ENCODE data around the gene PLCB4. TPM values are rescaled to one million over a fixed set of nuclear protein-coding genes. Genes with fewer than 3 reads are reported as not detected.

PLCB4 gene
- total RNA-seq, 1 experiment from 2014 or later = 12.9 TPM

DNA sequence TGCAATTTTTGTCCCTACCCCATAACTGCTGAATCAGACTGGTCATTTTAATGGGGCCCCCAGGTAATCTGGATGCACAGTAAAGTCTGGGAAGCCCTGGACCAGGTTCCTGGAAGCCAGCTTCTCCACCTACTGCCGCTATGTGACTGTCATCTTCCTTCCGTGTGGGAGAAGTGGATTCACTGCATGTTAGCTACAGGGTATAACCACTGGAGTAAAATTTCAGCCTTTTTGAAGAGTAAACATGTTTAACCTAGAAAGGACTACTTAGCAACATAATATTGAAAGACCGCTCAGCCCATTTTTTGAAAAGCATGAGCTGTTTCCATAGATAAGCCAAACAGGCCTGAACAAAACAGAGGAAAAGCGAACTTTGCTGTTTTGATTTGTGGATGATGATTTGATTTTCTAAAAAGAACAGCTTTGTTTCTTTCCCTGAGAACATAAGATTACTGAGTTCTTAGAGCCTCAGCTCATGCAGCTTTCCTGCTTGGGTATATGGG, 208.1 kb downstream of the PLCB4 start:
- Mint-ChIP-seq H3K36me3 (ENCODE audit: insufficient read depth, unreplicated experiment) (peaks cover 4% of the 10 kb centered on the region), H3K27me3 (ENCODE audit: unreplicated experiment) (no peaks in the 10 kb centered on the region), H3K4me1 (ENCODE audit: low read depth, unreplicated experiment) (no peaks in the 10 kb centered on the region), H3K4me3 (ENCODE audit: low read depth, unreplicated experiment) (no peak overlapping the region), H3K27ac (ENCODE audit: unreplicated experiment) (no peak overlapping the region), H3K9me3 (ENCODE audit: low read depth, unreplicated experiment) (peaks cover 2% of the 10 kb centered on the region)
- no peak for DNase-seq
- no TSS peak for BruUV-seq (replicated peaks)
- intact Hi-C loops (cut with micrococcal nuclease; ENCODE audit: unreplicated experiment) = no loop called here
- TF ChIP-seq, protein P1, sequence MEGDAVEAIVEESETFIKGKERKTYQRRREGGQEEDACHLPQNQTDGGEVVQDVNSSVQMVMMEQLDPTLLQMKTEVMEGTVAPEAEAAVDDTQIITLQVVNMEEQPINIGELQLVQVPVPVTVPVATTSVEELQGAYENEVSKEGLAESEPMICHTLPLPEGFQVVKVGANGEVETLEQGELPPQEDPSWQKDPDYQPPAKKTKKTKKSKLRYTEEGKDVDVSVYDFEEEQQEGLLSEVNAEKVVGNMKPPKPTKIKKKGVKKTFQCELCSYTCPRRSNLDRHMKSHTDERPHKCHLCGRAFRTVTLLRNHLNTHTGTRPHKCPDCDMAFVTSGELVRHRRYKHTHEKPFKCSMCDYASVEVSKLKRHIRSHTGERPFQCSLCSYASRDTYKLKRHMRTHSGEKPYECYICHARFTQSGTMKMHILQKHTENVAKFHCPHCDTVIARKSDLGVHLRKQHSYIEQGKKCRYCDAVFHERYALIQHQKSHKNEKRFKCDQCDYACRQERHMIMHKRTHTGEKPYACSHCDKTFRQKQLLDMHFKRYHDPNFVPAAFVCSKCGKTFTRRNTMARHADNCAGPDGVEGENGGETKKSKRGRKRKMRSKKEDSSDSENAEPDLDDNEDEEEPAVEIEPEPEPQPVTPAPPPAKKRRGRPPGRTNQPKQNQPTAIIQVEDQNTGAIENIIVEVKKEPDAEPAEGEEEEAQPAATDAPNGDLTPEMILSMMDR (IDR thresholded peaks at IDR 0.05; ENCODE audit: unreplicated experiment) = no peak
- CTCF ChIA-PET = no interaction called here

GRCh38 chr20:9279918-9280401, 211.1 kb downstream of the PLCB4 start:
- Mint-ChIP-seq H3K4me3 (ENCODE audit: low read depth, unreplicated experiment) (no peak overlapping the region), H3K27me3 (ENCODE audit: unreplicated experiment) (no peaks in the 10 kb centered on the region), H3K4me1 (ENCODE audit: low read depth, unreplicated experiment) (no peaks in the 10 kb centered on the region), H3K9me3 (ENCODE audit: low read depth, unreplicated experiment) (peaks cover 2% of the 10 kb centered on the region), H3K27ac (ENCODE audit: unreplicated experiment) (no peak overlapping the region), H3K36me3 (ENCODE audit: insufficient read depth, unreplicated experiment) (no peaks in the 10 kb centered on the region)
- TF ChIP-seq, protein P1 (IDR thresholded peaks at IDR 0.05; ENCODE audit: unreplicated experiment) = no peak
- CTCF ChIA-PET = interaction anchor here (0.7 kb wide), 1 partner anchor 19 kb away, joined by 9 read pairs; no protein-coding TSS in a partner anchor
- no peak for DNase-seq
- intact Hi-C loops (cut with micrococcal nuclease; ENCODE audit: unreplicated experiment) = no loop called here
- no TSS peak for BruUV-seq (replicated peaks)

DNA sequence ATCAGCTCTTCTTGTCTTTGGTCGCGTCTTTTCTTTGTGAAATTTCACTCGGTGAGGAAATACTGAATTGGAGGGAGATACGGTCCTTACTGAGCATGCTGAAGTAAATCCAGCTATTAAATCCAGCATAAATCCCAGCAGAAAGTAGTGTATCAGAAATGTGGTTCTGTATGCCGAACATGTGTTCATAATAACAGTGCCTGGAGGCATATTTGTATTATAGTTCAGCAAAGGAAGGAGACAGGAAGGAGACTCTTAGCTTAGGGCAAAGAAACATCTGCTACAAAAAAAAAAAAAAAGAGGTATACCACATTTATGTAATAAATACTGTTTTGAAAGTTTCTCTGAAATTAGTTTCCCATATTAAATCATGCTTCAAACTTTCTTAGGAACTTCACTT, 211.8 kb downstream of the PLCB4 start:
- no peak overlapping the region for H3K4me3 Mint-ChIP-seq (ENCODE audit: low read depth, unreplicated experiment)
- CTCF ChIA-PET = interaction anchor here (0.7 kb wide), 1 partner anchor 19 kb away, joined by 9 read pairs; no protein-coding TSS in a partner anchor
- H3K27me3 Mint-ChIP-seq (ENCODE audit: unreplicated experiment) = no peaks in the 10 kb centered on the region
- H3K9me3 Mint-ChIP-seq (ENCODE audit: low read depth, unreplicated experiment) = peaks cover 2% of the 10 kb centered on the region
- intact Hi-C loops (cut with micrococcal nuclease; ENCODE audit: unreplicated experiment) = no loop called here
- H3K4me1 Mint-ChIP-seq (ENCODE audit: low read depth, unreplicated experiment) = no peaks in the 10 kb centered on the region
- H3K27ac Mint-ChIP-seq (ENCODE audit: unreplicated experiment) = no peak overlapping the region
- no TSS peak for BruUV-seq (replicated peaks)
- no peak for DNase-seq
- TF ChIP-seq, protein P1 (IDR thresholded peaks at IDR 0.05; ENCODE audit: unreplicated experiment) = no peak
- H3K36me3 Mint-ChIP-seq (ENCODE audit: insufficient read depth, unreplicated experiment) = no peaks in the 10 kb centered on the region

DNA sequence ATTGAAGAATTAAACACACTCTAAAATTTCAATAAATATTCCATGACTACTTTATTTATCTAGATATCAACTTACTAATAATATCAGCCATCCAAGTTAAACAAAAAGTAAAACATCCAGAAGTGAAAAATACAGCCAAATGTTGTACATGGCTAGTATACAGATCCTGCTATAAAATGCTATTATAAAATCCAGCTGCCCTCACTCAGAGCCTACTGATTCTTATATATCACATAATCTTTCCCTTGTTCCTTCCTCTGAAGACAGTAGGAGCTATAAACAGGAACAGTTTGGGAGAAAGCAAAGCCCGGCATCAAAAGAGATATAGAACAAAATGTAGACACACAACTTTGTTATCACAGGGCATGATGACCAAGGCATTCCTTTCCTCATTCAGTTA, 212.9 kb downstream of the PLCB4 start:
- Mint-ChIP-seq H3K36me3 (ENCODE audit: insufficient read depth, unreplicated experiment) (no peaks in the 10 kb centered on the region), H3K9me3 (ENCODE audit: low read depth, unreplicated experiment) (no peaks in the 10 kb centered on the region), H3K27ac (ENCODE audit: unreplicated experiment) (no peak overlapping the region), H3K4me1 (ENCODE audit: low read depth, unreplicated experiment) (no peaks in the 10 kb centered on the region), H3K4me3 (ENCODE audit: low read depth, unreplicated experiment) (no peak overlapping the region), H3K27me3 (ENCODE audit: unreplicated experiment) (no peaks in the 10 kb centered on the region)
- no peak for DNase-seq
- TF ChIP-seq, protein P1 (IDR thresholded peaks at IDR 0.05; ENCODE audit: unreplicated experiment) = no peak
- intact Hi-C loops (cut with micrococcal nuclease; ENCODE audit: unreplicated experiment) = no loop called here
- CTCF ChIA-PET = interaction anchor here (0.7 kb wide), 1 partner anchor 73 kb away, joined by 3 read pairs; no protein-coding TSS in a partner anchor
- no TSS peak for BruUV-seq (replicated peaks)
